SK-N-SH (cell line): ENCODE results near the gene FASTKD3. TPM values are rescaled to one million over a fixed set of nuclear protein-coding genes. Genes with fewer than 3 reads are reported as not detected.

Source experiments
- CTCF ChIA-PET: fragments of 300-600, 350-600 bp; formaldehyde crosslinking; extraction: SDS; loops from one replicate; lab custom pipeline; 2021; lab: Yijun Ruan, JAX
- POLR2A ChIA-PET: fragments of 350-600 bp; sonication (Branson Sonifier 250); formaldehyde crosslinking; extraction: SDS; loops from one replicate; lab custom pipeline; 2020; ENCODE audit warnings: antibody characterized with exemption, inconsistent platforms; lab: Yijun Ruan, JAX
- DNase-seq: peaks from one replicate; pipeline ENCODE4 v3.0.0; 2012
- H2AFZ ChIP-seq: fragments of 200-600 bp; sonication (generic); 2 replicates; pipeline ENCODE4 v1.8.1; 2016; ENCODE audit warnings: antibody characterized with exemption, mild to moderate bottlenecking, low read depth
- H3F3A ChIP-seq: fragments of 200-600 bp; sonication (generic); replicated peaks from 2 replicates; pipeline ENCODE3; 2016; ENCODE audit warnings: antibody characterized with exemption, mild to moderate bottlenecking; ENCODE audit not compliant: insufficient read depth
- H3K27ac ChIP-seq, 2 experiments: fragments of 200-500 bp in 1 of 2; fragments of 200-600 bp in 1 of 2; sonication (Bioruptor generic) in 1 of 2; sonication (generic), shearing (Covaris generic) in 1 of 2; 2 replicates each; pipeline versions ENCODE4 v1.5.1 to v1.6.1; 2014 to 2016; ENCODE audit warnings: low read depth in 2 of 2, inconsistent platforms in 1 of 2, low read length in 1 of 2, mild to moderate bottlenecking in 1 of 2, mixed read lengths in 1 of 2
- H3K27me3 ChIP-seq: fragments of 200-600 bp; sonication (generic), shearing (Covaris generic); 2 replicates; pipeline ENCODE4 v1.6.1; 2016; ENCODE audit warnings: mixed run types; ENCODE audit not compliant: insufficient read depth
- H3K36me3 ChIP-seq, 2 experiments: fragments of 200-500 bp in 1 of 2; fragments of 200-600 bp in 1 of 2; sonication (Bioruptor generic) in 1 of 2; sonication (generic) in 1 of 2; replicated peaks in 1 of 2; 2 replicates each; pipeline versions ENCODE3 to v1.5.1; 2014 to 2016; ENCODE audit warnings: low read length in 1 of 2, mild to moderate bottlenecking in 1 of 2; ENCODE audit not compliant: insufficient read depth in 2 of 2, control insufficient read depth in 1 of 2
- H3K4me1 ChIP-seq, 2 experiments: fragments of 200-500 bp in 1 of 2; fragments of 200-600 bp in 1 of 2; sonication (Bioruptor generic) in 1 of 2; sonication (generic), shearing (Covaris generic) in 1 of 2; 2 replicates each; pipeline versions ENCODE4 v1.5.1 to v1.6.1; 2014 to 2016; ENCODE audit warnings: low read depth in 1 of 2, low read length in 1 of 2, mixed run types in 1 of 2; ENCODE audit not compliant: insufficient read depth in 2 of 2, control insufficient read depth in 1 of 2
- H3K4me2 ChIP-seq: fragments of 200-600 bp; sonication (generic), shearing (Covaris generic); 2 replicates; pipeline ENCODE4 v1.6.1; 2017; ENCODE audit warnings: mixed run types
- H3K4me3 ChIP-seq, 2 experiments: fragments of 200-500 bp in 1 of 2; fragments of 200-600 bp in 1 of 2; sonication (Bioruptor generic) in 1 of 2; sonication (generic), shearing (Covaris generic) in 1 of 2; 2 replicates each; pipeline versions ENCODE4 v1.5.1 to v1.8.1; 2014 to 2016; ENCODE audit warnings: low read depth in 2 of 2, inconsistent platforms in 1 of 2, low read length in 1 of 2, mild to moderate bottlenecking in 1 of 2, mixed read lengths in 1 of 2, moderate library complexity in 1 of 2
- H3K79me2 ChIP-seq: fragments of 200-600 bp; sonication (generic); 2 replicates; pipeline ENCODE4 v1.8.1; 2017; ENCODE audit warnings: mild to moderate bottlenecking; ENCODE audit not compliant: insufficient read depth
- H3K9ac ChIP-seq: fragments of 200-600 bp; sonication (generic); 2 replicates; pipeline ENCODE4 v1.6.1; 2017; ENCODE audit warnings: mixed run types
- H3K9me2 ChIP-seq: fragments of 200-600 bp; sonication (generic); 2 replicates; pipeline ENCODE4 v1.6.1; 2017; ENCODE audit warnings: mixed run types
- H3K9me3 ChIP-seq: fragments of 200-600 bp; sonication (generic); 2 replicates; pipeline ENCODE4 v1.6.1; 2017; ENCODE audit warnings: mixed run types, mild to moderate bottlenecking, moderate library complexity
- H4K20me1 ChIP-seq: fragments of 200-600 bp; sonication (generic); 2 replicates; pipeline ENCODE4 v1.6.1; 2017; ENCODE audit warnings: mild to moderate bottlenecking, mixed run types; ENCODE audit not compliant: insufficient read depth
- FOSL2 ChIP-seq: IDR thresholded peaks from 2 replicates; pipeline ENCODE4 v1.4.0; 2012; ENCODE audit warnings: low read depth, mild to moderate bottlenecking, moderate library complexity, borderline replicate concordance
- IRF3 ChIP-seq: fragments of 150-350 bp; IDR thresholded peaks from 2 replicates; pipeline ENCODE4 v1.6.1; 2016; ENCODE audit warnings: mild to moderate bottlenecking, low read depth, low read length
- JUND ChIP-seq: IDR thresholded peaks from 2 replicates; pipeline ENCODE4 v1.4.0; 2012
- PBX3 ChIP-seq: IDR thresholded peaks from 2 replicates; pipeline ENCODE4; 2012
- RCOR1 ChIP-seq: fragments of 150-350 bp; IDR thresholded peaks from 2 replicates; pipeline ENCODE4 v1.6.1; 2017; ENCODE audit warnings: antibody characterized with exemption, low read length
- RFX5 ChIP-seq: IDR thresholded peaks from 2 replicates; pipeline ENCODE4 v1.6.1; 2012; ENCODE audit warnings: mild to moderate bottlenecking, improper control_type of control experiment, low read length
- USF2 ChIP-seq: fragments of 150-350 bp; IDR thresholded peaks from 2 replicates; pipeline ENCODE4 v1.6.1; 2017; ENCODE audit warnings: antibody characterized with exemption, low read length, low read depth, borderline replicate concordance
- ZBTB33 ChIP-seq: IDR thresholded peaks from 2 replicates; pipeline ENCODE4 v1.4.0; 2012; ENCODE audit warnings: low read depth, borderline replicate concordance
- WGBS: methylation state at CpG from one replicate; pipeline ENCODE4 v1.1.6; 2017; ENCODE audit warnings: low lambda C conversion rate; 5-methylcytosine and 5-hydroxymethylcytosine counted together
- polyA plus RNA-seq, 3 experiments: library from polyadenylated mRNA; depleted of rRNA; stranded (reverse); fragments of >200 nt; gene quantifications; 2 replicates each; pipeline ENCODE4 v1.2.3, GENCODE V29; 2012

The FASTKD3 gene
- polyA plus RNA-seq, 1 of the 3 experiments (the other 2 are of a cell fraction): 5.4 TPM

GRCh38 chr5:7904170-7904569 lies 35.3 kb upstream of the FASTKD3 start:
- 69% methylated on average over 2 of the region's 2 CpGs for WGBS
- Histone ChIP-seq H2AFZ (no peak overlapping the region), H3F3A (peaks cover 6% of the 10 kb centered on the region), H3K36me3 (peaks cover 37 to 50% of the 10 kb centered on the region in 2 experiments), H4K20me1 (no peaks in the 10 kb centered on the region), H3K9ac (no peak overlapping the region), H3K4me1 (peaks cover 0 to 5% of the 10 kb centered on the region in 2 experiments; a peak in 1 of 4 replicates), H3K79me2 (no peaks in the 10 kb centered on the region), H3K27ac (no peak overlapping the region; a peak in 1 of 4 replicates), H3K4me2 (no peak overlapping the region), H3K9me2 (no peaks in the 10 kb centered on the region), H3K4me3 (no peak overlapping the region), H3K9me3 (no peaks in the 10 kb centered on the region; the same call in 1 of the 2 replicates), H3K27me3 (no peaks in the 10 kb centered on the region)
- ChIA-PET CTCF (interaction anchor here (1.6 to 1.7 kb wide), 2 partner anchors 17 to 23 kb away, joined by 4 to 5 read pairs; no protein-coding TSS in a partner anchor), POLR2A (no interaction called here)
- TF ChIP-seq PBX3 (peak; percentile 45; the same call in 1 of the 2 replicates), FOSL2 (peak; percentile 49; the same call in 1 of the 2 replicates), USF2 (no peak), JUND (peak; percentile 69)
- no peak for DNase-seq

- H3K9ac ChIP-seq: no peak overlapping the region
- peaks cover 0 to 5% of the 10 kb centered on the region in 2 experiments; a peak in 1 of 4 replicates for H3K4me1 ChIP-seq
- no peaks in the 10 kb centered on the region for H4K20me1 ChIP-seq
- no peak overlapping the region for H3K4me2 ChIP-seq
- 94% methylated on average over 9 of the region's 9 CpGs for WGBS
- peaks cover 6% of the 10 kb centered on the region for H3F3A ChIP-seq
- H3K27ac ChIP-seq: no peak overlapping the region
- no peaks in the 10 kb centered on the region; the same call in 1 of the 2 replicates for H3K9me3 ChIP-seq
- no peaks in the 10 kb centered on the region for H3K27me3 ChIP-seq
- DNase-seq: no peak
- ChIA-PET CTCF (interaction anchor here (1.0 kb wide), 1 partner anchor 25 kb away, joined by 3 read pairs; no protein-coding TSS in a partner anchor), POLR2A (no interaction called here)
- no peak overlapping the region for H3K4me3 ChIP-seq
- no peaks in the 10 kb centered on the region for H3K9me2 ChIP-seq
- no peaks in the 10 kb centered on the region for H3K79me2 ChIP-seq
- TF ChIP-seq ZBTB33 (no peak), IRF3 (no peak), RFX5 (no peak), RCOR1 (no peak)
- H2AFZ ChIP-seq: no peak overlapping the region
- H3K36me3 ChIP-seq: peaks cover 46 to 52% of the 10 kb centered on the region in 2 experiments
Measured at GRCh38 chr5:7902666-7903625, 34.1 kb upstream of the FASTKD3 start.
